GM12878 (cell line): Measurements from ENCODE around the gene MORC3.

Experiments
- ATF3 ChIP-seq: IDR thresholded peaks from 2 replicates; pipeline ENCODE4 v1.6.1; 2011; ENCODE audit warnings: low read depth, mild to moderate bottlenecking, low read length, moderate library complexity, borderline replicate concordance; ENCODE audit errors: extremely low read depth
- CBFB ChIP-seq: IDR thresholded peaks from 2 replicates; pipeline ENCODE4 v1.6.1; 2016; ENCODE audit warnings: antibody characterized with exemption, low read depth
- CTCF ChIP-seq, 3 experiments: IDR thresholded peaks in 2 of 3; conservative IDR thresholded peaks in 1 of 3; 2 replicates each; pipeline ENCODE4 v1.5.1; 2011; ENCODE audit warnings: low read depth in 3 of 3, low read length in 3 of 3, mild to moderate bottlenecking in 3 of 3, control low read depth in 2 of 3, moderate library complexity in 2 of 3, inconsistent platforms in 1 of 3, mixed read lengths in 1 of 3; ENCODE audit not compliant: control insufficient read depth in 2 of 3, insufficient read depth in 1 of 3; ENCODE audit errors: extremely low read depth in 1 of 3
- ELK1 ChIP-seq: IDR thresholded peaks from 2 replicates; pipeline ENCODE4 v1.6.1; 2012; ENCODE audit warnings: low read depth, low read length, improper control_type of control experiment
- NR2C2 ChIP-seq: IDR thresholded peaks from 2 replicates; pipeline ENCODE4 v1.6.1; 2011; ENCODE audit warnings: borderline replicate concordance, low read depth; ENCODE audit not compliant: control insufficient read depth, insufficient read length
- POLR2A ChIP-seq: IDR thresholded peaks from 2 replicates; pipeline ENCODE4 v1.6.1; 2011; ENCODE audit warnings: low read depth, mild to moderate bottlenecking, low read length
- RFX5 ChIP-seq: IDR thresholded peaks from 2 replicates; pipeline ENCODE4 v1.6.1; 2011; ENCODE audit warnings: low read depth, low read length, improper control_type of control experiment
- SP1 ChIP-seq: IDR thresholded peaks from one replicate; pipeline ENCODE4 v1.6.1; 2011; ENCODE audit warnings: low read depth, low read length
- YY1 ChIP-seq: IDR thresholded peaks from 2 replicates; pipeline ENCODE4 v1.6.1; 2011; ENCODE audit warnings: low read depth, mild to moderate bottlenecking, low read length
- ZBTB4 ChIP-seq: fragments of 450-650 bp; formaldehyde crosslinking; IDR thresholded peaks from 2 replicates; pipeline ENCODE4 v1.4.0; 2022; ENCODE audit warnings: mild to moderate bottlenecking, moderate library complexity
- ZNF274 ChIP-seq: IDR thresholded peaks from one replicate; pipeline ENCODE4 v1.8.0; 2011; ENCODE audit not compliant: insufficient read length, insufficient read depth
- ZSCAN29 ChIP-seq: fragments of 450-650 bp; IDR thresholded peaks from 2 replicates; pipeline ENCODE4 v1.6.1; 2017; ENCODE audit warnings: mild to moderate bottlenecking, moderate library complexity
- TF ChIP-seq, protein P1 (sequence below): fragments of 450-650 bp; IDR thresholded peaks from 2 replicates; pipeline ENCODE4 v1.6.1; 2014; ENCODE audit warnings: mild to moderate bottlenecking

DNA sequence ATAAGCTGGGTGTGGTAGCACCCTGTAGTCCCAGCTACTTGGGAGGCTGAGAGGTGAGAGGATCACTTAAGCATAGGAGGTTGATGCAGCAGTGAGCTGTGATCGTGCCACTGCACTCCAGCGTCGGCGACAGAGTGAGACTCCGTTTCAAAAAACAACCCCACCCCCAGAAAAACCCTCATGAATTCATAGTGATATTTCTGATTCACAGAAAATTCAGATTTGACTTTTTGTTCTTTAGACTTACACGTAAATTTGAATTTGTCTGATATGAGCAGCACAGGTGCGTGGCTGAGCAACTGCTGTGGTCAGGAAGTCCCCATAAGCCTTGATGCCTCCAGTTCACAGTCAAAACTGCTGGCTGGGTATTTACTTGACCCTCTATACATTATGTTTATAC, 10.0 kb upstream of the MORC3 start:
- TF ChIP-seq CTCF (IDR thresholded peaks at IDR 0.05 in 2 of 3, conservative IDR thresholded peaks at IDR 0.05 in 1 of 3; ENCODE audit: control insufficient read depth in 2 of 3, extremely low read depth in 1 of 3, insufficient read depth in 1 of 3, low read depth in 3 of 3, low read length in 3 of 3): no peak
- TF ChIP-seq CBFB: peak; percentile 82; the same call in 1 of the 2 replicates
- no peak for TF ChIP-seq ZSCAN29
- no peak for TF ChIP-seq ZNF274
- no peak for TF ChIP-seq RFX5
- TF ChIP-seq ZBTB4 (CRISPR knock-in tag): no peak
- no peak for TF ChIP-seq SP1
- TF ChIP-seq NR2C2: no peak
- TF ChIP-seq, protein P1, sequence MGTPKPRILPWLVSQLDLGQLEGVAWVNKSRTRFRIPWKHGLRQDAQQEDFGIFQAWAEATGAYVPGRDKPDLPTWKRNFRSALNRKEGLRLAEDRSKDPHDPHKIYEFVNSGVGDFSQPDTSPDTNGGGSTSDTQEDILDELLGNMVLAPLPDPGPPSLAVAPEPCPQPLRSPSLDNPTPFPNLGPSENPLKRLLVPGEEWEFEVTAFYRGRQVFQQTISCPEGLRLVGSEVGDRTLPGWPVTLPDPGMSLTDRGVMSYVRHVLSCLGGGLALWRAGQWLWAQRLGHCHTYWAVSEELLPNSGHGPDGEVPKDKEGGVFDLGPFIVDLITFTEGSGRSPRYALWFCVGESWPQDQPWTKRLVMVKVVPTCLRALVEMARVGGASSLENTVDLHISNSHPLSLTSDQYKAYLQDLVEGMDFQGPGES: no peak
- no peak for TF ChIP-seq ELK1
- TF ChIP-seq ATF3: no peak
- 0 out of 2 replicates have a peak, but pooled peaks have one; percentile 8 for TF ChIP-seq YY1
- no peak for TF ChIP-seq POLR2A
